ENCODE results near the gene RNF149.

RNF149 gene

GRCh38 chr2:101290711-101291110 is 17.8 kb downstream of the RNF149 start:
- no peak for DNase-seq (ENCODE audit: insufficient read length, low spot score)
- FAIRE-seq: no peak
- TF ChIP-seq PAX5 (IDR thresholded peaks at IDR 0.05; ENCODE audit: insufficient read depth, low read length, severe bottlenecking) (no peak), POLR2A (IDR thresholded peaks at IDR 0.05; ENCODE audit: low read depth, low read length) (no peak), TAF1 (IDR thresholded peaks at IDR 0.05; ENCODE audit: low read depth, low read length) (no peak), POU2F2 (IDR thresholded peaks at IDR 0.05; ENCODE audit: low read depth, low read length) (no peak), POLR2AphosphoS5 (IDR thresholded peaks at IDR 0.05; ENCODE audit: low read depth, low read length) (no peak), SPI1 (IDR thresholded peaks at IDR 0.05; ENCODE audit: low read depth, low read length) (no peak)

- FAIRE-seq: no peak
- TF ChIP-seq PAX5 (IDR thresholded peaks at IDR 0.05; ENCODE audit: insufficient read depth, low read length, severe bottlenecking) (no peak), POU2F2 (IDR thresholded peaks at IDR 0.05; ENCODE audit: low read depth, low read length) (no peak), POLR2A (IDR thresholded peaks at IDR 0.05; ENCODE audit: low read depth, low read length) (no peak), POLR2AphosphoS5 (IDR thresholded peaks at IDR 0.05; ENCODE audit: low read depth, low read length) (no peak), SPI1 (IDR thresholded peaks at IDR 0.05; ENCODE audit: low read depth, low read length) (no peak), TAF1 (IDR thresholded peaks at IDR 0.05; ENCODE audit: low read depth, low read length) (no peak)
- DNase-seq (ENCODE audit: insufficient read length, low spot score): no peak
Observed at GRCh38 chr2:101287303-101287702, 21.2 kb downstream of the RNF149 start.

- FAIRE-seq (no peak), DNase-seq (ENCODE audit: insufficient read length, low spot score) (no peak)
- TF ChIP-seq PAX5 (IDR thresholded peaks at IDR 0.05; ENCODE audit: insufficient read depth, low read length, severe bottlenecking): no peak
- no peak for TF ChIP-seq POLR2AphosphoS5 (IDR thresholded peaks at IDR 0.05; ENCODE audit: low read depth, low read length)
- no peak for TF ChIP-seq POLR2A (IDR thresholded peaks at IDR 0.05; ENCODE audit: low read depth, low read length)
- no peak for TF ChIP-seq TAF1 (IDR thresholded peaks at IDR 0.05; ENCODE audit: low read depth, low read length)
- TF ChIP-seq SPI1 (IDR thresholded peaks at IDR 0.05; ENCODE audit: low read depth, low read length): no peak
- no peak for TF ChIP-seq POU2F2 (IDR thresholded peaks at IDR 0.05; ENCODE audit: low read depth, low read length)
Observed at GRCh38 chr2:101286684-101287083, 21.8 kb downstream of the RNF149 start.

- DNase-seq (ENCODE audit: insufficient read length, low spot score) (no peak), FAIRE-seq (no peak)
- TF ChIP-seq SPI1 (IDR thresholded peaks at IDR 0.05; ENCODE audit: low read depth, low read length) (no peak), POU2F2 (IDR thresholded peaks at IDR 0.05; ENCODE audit: low read depth, low read length) (no peak), POLR2A (IDR thresholded peaks at IDR 0.05; ENCODE audit: low read depth, low read length) (no peak), PAX5 (IDR thresholded peaks at IDR 0.05; ENCODE audit: insufficient read depth, low read length, severe bottlenecking) (no peak), TAF1 (IDR thresholded peaks at IDR 0.05; ENCODE audit: low read depth, low read length) (no peak), POLR2AphosphoS5 (IDR thresholded peaks at IDR 0.05; ENCODE audit: low read depth, low read length) (no peak)
Observed at GRCh38 chr2:101282980-101283379, 25.5 kb downstream of the RNF149 start.

- DNase-seq (ENCODE audit: insufficient read length, low spot score) (no peak), FAIRE-seq (no peak)
- no peak for TF ChIP-seq POU2F2 (IDR thresholded peaks at IDR 0.05; ENCODE audit: low read depth, low read length)
- no peak for TF ChIP-seq PAX5 (IDR thresholded peaks at IDR 0.05; ENCODE audit: insufficient read depth, low read length, severe bottlenecking)
- no peak for TF ChIP-seq SPI1 (IDR thresholded peaks at IDR 0.05; ENCODE audit: low read depth, low read length)
- no peak for TF ChIP-seq TAF1 (IDR thresholded peaks at IDR 0.05; ENCODE audit: low read depth, low read length)
- TF ChIP-seq POLR2AphosphoS5 (IDR thresholded peaks at IDR 0.05; ENCODE audit: low read depth, low read length): no peak
- no peak for TF ChIP-seq POLR2A (IDR thresholded peaks at IDR 0.05; ENCODE audit: low read depth, low read length)
Observed at GRCh38 chr2:101281482-101281881, 27.0 kb downstream of the RNF149 start.

- FAIRE-seq (no peak), DNase-seq (ENCODE audit: insufficient read length, low spot score) (no peak)
- TF ChIP-seq SPI1 (IDR thresholded peaks at IDR 0.05; ENCODE audit: low read depth, low read length) (no peak), POLR2A (IDR thresholded peaks at IDR 0.05; ENCODE audit: low read depth, low read length) (no peak), POU2F2 (IDR thresholded peaks at IDR 0.05; ENCODE audit: low read depth, low read length) (no peak), TAF1 (IDR thresholded peaks at IDR 0.05; ENCODE audit: low read depth, low read length) (no peak), POLR2AphosphoS5 (IDR thresholded peaks at IDR 0.05; ENCODE audit: low read depth, low read length) (no peak), PAX5 (IDR thresholded peaks at IDR 0.05; ENCODE audit: insufficient read depth, low read length, severe bottlenecking) (no peak)
Observed at GRCh38 chr2:101278925-101279324, 29.6 kb downstream of the RNF149 start.

- FAIRE-seq (no peak), DNase-seq (ENCODE audit: insufficient read length, low spot score) (no peak)
- TF ChIP-seq TAF1 (IDR thresholded peaks at IDR 0.05; ENCODE audit: low read depth, low read length): no peak
- TF ChIP-seq POU2F2 (IDR thresholded peaks at IDR 0.05; ENCODE audit: low read depth, low read length): no peak
- no peak for TF ChIP-seq SPI1 (IDR thresholded peaks at IDR 0.05; ENCODE audit: low read depth, low read length)
- TF ChIP-seq PAX5 (IDR thresholded peaks at IDR 0.05; ENCODE audit: insufficient read depth, low read length, severe bottlenecking): no peak
- no peak for TF ChIP-seq POLR2A (IDR thresholded peaks at IDR 0.05; ENCODE audit: low read depth, low read length)
- TF ChIP-seq POLR2AphosphoS5 (IDR thresholded peaks at IDR 0.05; ENCODE audit: low read depth, low read length): no peak
Observed at GRCh38 chr2:101277111-101277510, 31.4 kb downstream of the RNF149 start.

- DNase-seq (ENCODE audit: insufficient read length, low spot score) (no peak), FAIRE-seq (no peak)
- no peak for TF ChIP-seq PAX5 (IDR thresholded peaks at IDR 0.05; ENCODE audit: insufficient read depth, low read length, severe bottlenecking)
- TF ChIP-seq POLR2A (IDR thresholded peaks at IDR 0.05; ENCODE audit: low read depth, low read length): no peak
- TF ChIP-seq POLR2AphosphoS5 (IDR thresholded peaks at IDR 0.05; ENCODE audit: low read depth, low read length): no peak
- TF ChIP-seq SPI1 (IDR thresholded peaks at IDR 0.05; ENCODE audit: low read depth, low read length): no peak
- no peak for TF ChIP-seq POU2F2 (IDR thresholded peaks at IDR 0.05; ENCODE audit: low read depth, low read length)
- TF ChIP-seq TAF1 (IDR thresholded peaks at IDR 0.05; ENCODE audit: low read depth, low read length): no peak
Observed at GRCh38 chr2:101274142-101274541, 34.4 kb downstream of the RNF149 start.

GRCh38 chr2:101273056-101273455 is 35.4 kb downstream of the RNF149 start:
- DNase-seq (ENCODE audit: insufficient read length, low spot score) (no peak), FAIRE-seq (no peak)
- TF ChIP-seq SPI1 (IDR thresholded peaks at IDR 0.05; ENCODE audit: low read depth, low read length) (no peak), POLR2AphosphoS5 (IDR thresholded peaks at IDR 0.05; ENCODE audit: low read depth, low read length) (no peak), TAF1 (IDR thresholded peaks at IDR 0.05; ENCODE audit: low read depth, low read length) (no peak), POU2F2 (IDR thresholded peaks at IDR 0.05; ENCODE audit: low read depth, low read length) (no peak), PAX5 (IDR thresholded peaks at IDR 0.05; ENCODE audit: insufficient read depth, low read length, severe bottlenecking) (no peak), POLR2A (IDR thresholded peaks at IDR 0.05; ENCODE audit: low read depth, low read length) (no peak)
